KMS-11 (cell line): ENCODE results near the gene SCAPER.

Experiments used
- H2AFZ ChIP-seq: fragments of 200-600 bp; sonication (generic); 2 replicates; pipeline ENCODE4 v1.6.1; 2016; ENCODE audit warnings: antibody characterized with exemption, mixed run types, low read depth
- H3K27ac ChIP-seq: fragments of 200-600 bp; sonication (generic); 2 replicates; pipeline ENCODE4 v1.6.1; 2016; ENCODE audit warnings: mild to moderate bottlenecking, mixed run types
- H3K27me3 ChIP-seq: fragments of 200-600 bp; sonication (generic); 2 replicates; pipeline ENCODE4 v1.6.1; 2017; ENCODE audit warnings: mild to moderate bottlenecking, low read depth, mixed run types, moderate library complexity; ENCODE audit not compliant: insufficient read depth
- H3K36me3 ChIP-seq: fragments of 200-600 bp; sonication (generic); 2 replicates; pipeline ENCODE4 v1.6.1; 2017; ENCODE audit warnings: mild to moderate bottlenecking, mixed run types; ENCODE audit not compliant: insufficient read depth
- H3K4me1 ChIP-seq: fragments of 200-600 bp; sonication (generic); 2 replicates; pipeline ENCODE4 v1.6.1; 2016; ENCODE audit warnings: mild to moderate bottlenecking, low read depth, mixed run types; ENCODE audit not compliant: poor library complexity, severe bottlenecking
- H3K4me2 ChIP-seq: fragments of 200-600 bp; sonication (generic); 2 replicates; pipeline ENCODE4 v1.7.0; 2016; ENCODE audit warnings: mild to moderate bottlenecking, mixed run types
- H3K4me3 ChIP-seq: fragments of 200-600 bp; sonication (generic); IDR thresholded peaks from 2 replicates; pipeline ENCODE4 v1.6.1; 2017; ENCODE audit warnings: low read depth, low read length, mixed read lengths; ENCODE audit not compliant: insufficient read depth
- H3K79me2 ChIP-seq: fragments of 200-600 bp; sonication (generic); 2 replicates; pipeline ENCODE4 v1.6.1; 2016; ENCODE audit warnings: low read depth, mixed run types; ENCODE audit not compliant: insufficient read depth
- H3K9ac ChIP-seq: fragments of 200-600 bp; sonication (generic); 2 replicates; pipeline ENCODE4 v1.6.1; 2016; ENCODE audit warnings: mild to moderate bottlenecking, mixed run types
- H4K20me1 ChIP-seq: fragments of 200-600 bp; sonication (generic); 2 replicates; pipeline ENCODE4 v1.6.1; 2016; ENCODE audit warnings: mild to moderate bottlenecking, mixed run types; ENCODE audit not compliant: insufficient read depth
- CTCF ChIP-seq: fragments of 200-600 bp; sonication (generic); conservative IDR thresholded peaks from 2 replicates; pipeline ENCODE4 v1.6.1; 2017; ENCODE audit warnings: low read depth, mild to moderate bottlenecking, antibody characterized with exemption, low read length, moderate library complexity, mixed read lengths

The SCAPER gene

GRCh38 chr15:76565366-76565765 is 339.8 kb downstream of the SCAPER start:
- TF ChIP-seq CTCF, result no peak
- Histone ChIP-seq H3K79me2 (no peaks in the 10 kb centered on the region), H4K20me1 (no peaks in the 10 kb centered on the region), H3K4me2 (no peak overlapping the region), H3K4me1 (no peaks in the 10 kb centered on the region), H2AFZ (no peak overlapping the region), H3K9ac (no peak overlapping the region), H3K4me3 (no peak overlapping the region), H3K27ac (no peak overlapping the region), H3K36me3 (no peaks in the 10 kb centered on the region), H3K27me3 (no peaks in the 10 kb centered on the region)

DNA sequence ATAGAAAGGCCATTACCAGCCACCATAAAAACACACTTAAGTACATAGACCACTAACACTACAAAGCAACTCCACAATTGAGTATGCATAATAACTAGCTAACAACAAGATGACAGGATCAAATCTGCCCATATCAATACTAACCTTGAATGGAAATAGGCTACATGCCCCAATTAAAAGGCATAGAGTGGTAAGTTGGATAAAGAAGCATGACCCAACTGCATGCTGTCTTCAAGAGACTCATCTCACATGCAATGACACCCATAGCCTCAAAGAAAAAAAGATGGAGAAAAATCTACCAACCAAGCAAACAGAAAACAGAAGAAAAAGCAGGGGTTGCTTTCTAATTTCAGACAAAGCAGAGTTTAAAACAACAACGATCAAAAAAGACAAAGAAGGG is 349.9 kb downstream of the SCAPER start:
- Histone ChIP-seq H4K20me1 (no peaks in the 10 kb centered on the region), H3K4me3 (no peak overlapping the region), H3K4me2 (no peak overlapping the region), H3K4me1 (no peaks in the 10 kb centered on the region), H2AFZ (no peak overlapping the region), H3K27ac (no peak overlapping the region), H3K79me2 (no peaks in the 10 kb centered on the region), H3K36me3 (no peaks in the 10 kb centered on the region), H3K9ac (no peak overlapping the region), H3K27me3 (no peaks in the 10 kb centered on the region)
- TF ChIP-seq CTCF, result no peak

DNA sequence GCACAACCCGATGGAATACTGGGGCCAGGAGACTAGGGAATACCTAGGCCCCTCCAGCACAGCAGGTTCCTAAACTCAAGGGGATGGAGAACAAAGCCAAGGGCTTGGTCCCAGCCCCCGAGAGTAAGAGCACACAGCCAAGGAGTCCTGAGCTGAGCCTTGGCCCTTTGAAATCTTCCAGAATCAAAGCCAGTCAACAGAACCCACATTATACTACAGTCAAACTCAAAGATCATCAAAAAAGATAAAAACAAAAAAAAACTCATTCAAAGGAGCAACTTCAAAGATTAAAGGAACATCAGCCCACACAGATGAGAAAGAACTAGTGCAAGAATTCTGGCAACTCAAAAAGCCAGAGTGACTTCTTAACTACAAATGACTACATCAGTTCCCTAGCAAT is 351.6 kb downstream of the SCAPER start:
- Histone ChIP-seq H3K4me3 (no peak overlapping the region), H3K27ac (no peak overlapping the region), H3K4me2 (no peak overlapping the region), H3K4me1 (no peaks in the 10 kb centered on the region), H3K36me3 (no peaks in the 10 kb centered on the region), H3K79me2 (no peaks in the 10 kb centered on the region), H3K27me3 (no peaks in the 10 kb centered on the region), H2AFZ (no peak overlapping the region), H3K9ac (no peak overlapping the region), H4K20me1 (no peaks in the 10 kb centered on the region)
- no peak for TF ChIP-seq CTCF

DNA sequence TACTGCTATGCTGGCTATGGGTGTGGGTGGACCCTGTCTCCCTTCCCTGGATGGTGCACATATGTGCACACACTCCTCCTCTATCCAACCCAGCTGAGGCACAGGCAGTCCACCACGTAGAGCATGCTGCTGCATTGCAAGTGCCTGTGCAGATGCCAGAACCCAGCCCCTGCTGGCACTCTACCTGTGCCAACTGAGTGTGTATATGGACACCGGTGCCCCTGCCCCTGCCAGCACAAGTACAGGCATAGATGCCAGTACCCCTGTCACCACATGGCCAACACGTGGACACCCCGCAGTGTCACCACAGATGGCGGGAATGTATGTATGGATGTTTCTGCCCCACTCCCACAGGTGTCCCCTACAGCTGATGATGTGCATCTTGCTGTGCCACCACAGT is 352.0 kb downstream of the SCAPER start:
- Histone ChIP-seq H3K27me3 (no peaks in the 10 kb centered on the region), H4K20me1 (no peaks in the 10 kb centered on the region), H3K36me3 (no peaks in the 10 kb centered on the region), H3K27ac (no peak overlapping the region), H3K4me2 (no peak overlapping the region), H3K79me2 (no peaks in the 10 kb centered on the region), H3K4me1 (no peaks in the 10 kb centered on the region), H3K9ac (no peak overlapping the region), H2AFZ (no peak overlapping the region), H3K4me3 (no peak overlapping the region)
- TF ChIP-seq CTCF, result no peak

DNA sequence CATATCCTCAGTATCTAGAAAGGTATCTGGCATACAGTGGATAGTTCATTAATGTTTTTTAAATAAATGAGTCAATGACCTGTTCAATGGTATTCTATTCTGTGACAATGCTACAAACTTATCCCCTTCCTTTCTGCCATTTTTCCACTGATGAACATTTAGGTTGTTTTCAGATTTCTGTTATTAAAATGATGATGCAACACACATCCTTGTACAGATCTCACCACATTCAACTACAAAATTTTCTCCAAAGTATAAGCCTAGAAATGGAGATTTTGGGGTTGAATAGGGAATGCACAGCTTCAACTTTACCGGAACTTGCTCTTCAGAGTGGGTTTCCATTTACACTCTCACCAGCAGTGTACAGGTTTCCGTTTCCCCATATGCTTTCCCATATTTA is 358.3 kb downstream of the SCAPER start:
- H3K4me3 ChIP-seq, result no peak overlapping the region
- no peak overlapping the region for H3K4me2 ChIP-seq
- H3K9ac ChIP-seq, result no peak overlapping the region
- no peak overlapping the region for H2AFZ ChIP-seq
- H3K27ac ChIP-seq, result no peak overlapping the region
- TF ChIP-seq CTCF, result no peak
- no peaks in the 10 kb centered on the region for H4K20me1 ChIP-seq
- H3K4me1 ChIP-seq, result peaks cover 6% of the 10 kb centered on the region
- no peaks in the 10 kb centered on the region for H3K27me3 ChIP-seq
- no peaks in the 10 kb centered on the region for H3K36me3 ChIP-seq
- H3K79me2 ChIP-seq, result no peaks in the 10 kb centered on the region
